ENCODE measurements around the gene TTBK1. TPM values are rescaled to one million over a fixed set of nuclear protein-coding genes. Genes with fewer than 3 reads are reported as not detected.

The TTBK1 gene
- total RNA-seq = not detected in 2 replicates

- no peak for DNase-seq (ENCODE audit: low read depth in 2 of 2)
Measured at GRCh38 chr6:43242908-43243663, at the start of gene TTBK1. Gene TTBK1, plus strand, starts transcription at chr6:43243481. Its CDS starts 3,180 bp downstream, at chr6:43246661.

GRCh38 chr6:43193929-43194328, 49.4 kb upstream of the TTBK1 start:
- no peak for DNase-seq (ENCODE audit: low read depth in 2 of 2)

DNA sequence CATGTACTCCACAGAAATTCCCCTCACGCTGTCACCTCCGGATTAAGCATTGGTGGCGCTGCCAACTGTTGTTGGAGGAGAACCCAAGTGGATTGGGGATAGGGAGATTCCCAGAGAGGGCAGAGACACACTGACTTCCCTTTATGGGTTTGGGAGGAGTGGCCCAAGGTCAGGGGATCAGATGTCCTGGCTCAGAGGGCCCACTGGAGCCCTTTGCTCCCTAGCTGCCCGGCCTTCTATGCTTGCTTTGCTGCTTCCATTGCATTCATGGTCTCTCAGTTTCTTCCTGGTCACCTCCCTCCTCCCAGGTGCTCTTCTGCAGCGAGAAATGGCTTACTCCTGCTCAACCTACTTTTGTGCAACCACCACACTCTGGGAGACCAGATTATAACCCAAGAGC, 46.9 kb upstream of the TTBK1 start:
- DNase-seq (ENCODE audit: low read depth in 2 of 2) = no peak

DNA sequence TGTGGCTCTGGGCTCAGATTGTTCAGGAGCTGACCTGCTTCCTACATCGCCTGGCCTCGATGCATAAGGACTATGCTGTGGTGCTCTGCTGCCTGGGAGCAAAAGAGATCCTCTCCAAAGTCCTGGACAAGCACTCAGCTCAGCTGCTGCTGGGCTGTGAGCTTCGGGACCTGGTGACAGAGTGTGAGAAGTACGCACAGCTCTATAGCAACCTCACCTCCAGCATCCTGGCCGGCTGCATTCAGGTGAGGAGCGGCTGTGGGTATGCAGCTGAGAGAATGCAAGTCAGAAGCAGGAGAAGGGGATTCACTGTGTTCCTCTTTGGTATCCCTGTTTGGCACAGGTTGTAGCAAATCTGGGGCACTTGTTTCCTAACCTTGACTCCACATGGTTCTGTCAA, 43.4 kb upstream of the TTBK1 start:
- DNase-seq (ENCODE audit: low read depth in 2 of 2) = no peak

DNA sequence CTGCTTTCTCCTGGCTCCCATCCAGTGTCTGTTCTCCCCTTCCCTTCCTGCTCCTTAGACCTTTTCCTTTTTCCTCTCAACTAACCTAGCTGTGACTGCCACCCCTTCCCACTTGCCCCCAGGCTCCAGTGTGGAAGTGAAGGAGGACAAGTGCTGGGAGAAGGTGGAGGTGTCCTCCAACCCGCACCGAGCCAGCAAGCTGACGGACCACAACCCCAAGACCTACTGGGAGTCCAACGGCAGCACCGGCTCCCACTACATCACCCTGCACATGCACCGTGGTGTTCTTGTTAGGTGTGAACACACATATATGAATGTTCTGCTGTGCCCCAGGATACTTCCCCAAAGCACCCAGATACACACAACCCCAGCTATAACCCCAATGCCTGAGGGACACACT, 42.7 kb upstream of the TTBK1 start:
- no peak for DNase-seq (ENCODE audit: low read depth in 2 of 2)

DNA sequence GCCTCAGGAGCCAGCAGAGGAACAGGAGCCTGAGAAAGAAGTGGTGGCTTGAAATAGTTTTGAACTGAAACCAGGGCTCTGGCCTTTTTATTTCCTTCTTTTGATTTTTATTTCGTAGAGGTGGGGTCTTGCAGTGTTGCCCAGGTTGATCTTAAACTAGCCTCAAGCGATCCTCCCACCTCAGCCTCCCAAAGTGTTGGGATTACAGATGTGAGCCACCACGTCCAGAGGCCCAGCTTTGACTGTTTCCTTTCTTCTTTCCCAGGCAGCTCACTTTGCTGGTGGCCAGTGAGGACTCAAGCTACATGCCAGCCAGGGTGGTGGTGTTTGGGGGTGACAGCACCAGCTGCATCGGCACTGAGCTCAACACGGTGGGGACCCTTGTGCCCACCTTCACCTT, 40.8 kb upstream of the TTBK1 start:
- DNase-seq (ENCODE audit: low read depth in 2 of 2) = no peak

DNA sequence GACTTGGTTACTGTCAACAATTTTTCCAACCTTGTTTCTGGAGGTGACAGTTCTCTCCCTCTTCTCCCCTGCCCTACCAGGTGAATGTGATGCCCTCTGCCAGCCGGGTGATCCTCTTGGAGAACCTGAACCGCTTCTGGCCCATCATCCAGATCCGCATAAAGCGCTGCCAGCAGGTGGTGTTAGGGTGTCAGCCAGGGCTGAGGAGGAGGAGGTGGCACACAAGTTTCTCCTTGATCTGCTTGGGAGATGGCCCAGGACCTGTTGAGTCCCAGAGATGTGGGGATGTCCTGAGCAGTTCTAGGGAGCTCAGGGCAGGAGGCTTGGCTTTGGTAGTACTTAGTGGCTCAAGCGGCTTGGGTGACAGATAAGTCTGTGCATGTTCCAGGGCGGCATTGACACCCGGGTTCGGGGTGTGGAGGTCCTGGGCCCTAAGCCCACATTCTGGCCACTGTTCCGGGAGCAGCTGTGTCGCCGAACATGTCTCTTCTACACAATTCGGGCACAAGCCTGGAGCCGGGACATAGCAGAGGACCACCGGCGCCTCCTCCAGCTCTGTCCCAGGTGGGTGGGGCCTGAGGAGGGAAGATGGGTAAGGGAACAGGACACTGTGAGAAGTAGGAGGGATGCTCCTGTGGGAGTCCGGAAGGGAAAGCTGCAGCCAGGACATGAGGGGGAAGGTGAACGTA, 40.1 kb upstream of the TTBK1 start:
- DNase-seq (ENCODE audit: low read depth in 2 of 2) = no peak

DNA sequence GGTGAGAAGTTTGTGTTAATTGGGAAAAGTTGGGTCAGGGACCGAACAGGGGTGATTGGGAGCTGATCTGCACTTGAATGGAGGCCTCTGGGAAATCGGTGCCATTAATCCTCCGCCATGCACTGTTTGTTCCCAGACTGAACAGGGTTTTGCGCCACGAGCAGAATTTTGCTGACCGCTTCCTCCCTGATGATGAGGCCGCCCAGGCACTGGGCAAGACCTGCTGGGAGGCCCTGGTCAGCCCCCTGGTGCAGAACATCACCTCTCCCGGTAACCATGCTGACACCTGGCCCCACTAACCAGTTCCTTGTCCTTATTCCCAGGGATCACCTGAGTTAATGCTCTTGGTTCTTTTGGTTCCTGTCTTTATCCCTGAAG, 39.6 kb upstream of the TTBK1 start:
- no peak for DNase-seq (ENCODE audit: low read depth in 2 of 2)

DNA sequence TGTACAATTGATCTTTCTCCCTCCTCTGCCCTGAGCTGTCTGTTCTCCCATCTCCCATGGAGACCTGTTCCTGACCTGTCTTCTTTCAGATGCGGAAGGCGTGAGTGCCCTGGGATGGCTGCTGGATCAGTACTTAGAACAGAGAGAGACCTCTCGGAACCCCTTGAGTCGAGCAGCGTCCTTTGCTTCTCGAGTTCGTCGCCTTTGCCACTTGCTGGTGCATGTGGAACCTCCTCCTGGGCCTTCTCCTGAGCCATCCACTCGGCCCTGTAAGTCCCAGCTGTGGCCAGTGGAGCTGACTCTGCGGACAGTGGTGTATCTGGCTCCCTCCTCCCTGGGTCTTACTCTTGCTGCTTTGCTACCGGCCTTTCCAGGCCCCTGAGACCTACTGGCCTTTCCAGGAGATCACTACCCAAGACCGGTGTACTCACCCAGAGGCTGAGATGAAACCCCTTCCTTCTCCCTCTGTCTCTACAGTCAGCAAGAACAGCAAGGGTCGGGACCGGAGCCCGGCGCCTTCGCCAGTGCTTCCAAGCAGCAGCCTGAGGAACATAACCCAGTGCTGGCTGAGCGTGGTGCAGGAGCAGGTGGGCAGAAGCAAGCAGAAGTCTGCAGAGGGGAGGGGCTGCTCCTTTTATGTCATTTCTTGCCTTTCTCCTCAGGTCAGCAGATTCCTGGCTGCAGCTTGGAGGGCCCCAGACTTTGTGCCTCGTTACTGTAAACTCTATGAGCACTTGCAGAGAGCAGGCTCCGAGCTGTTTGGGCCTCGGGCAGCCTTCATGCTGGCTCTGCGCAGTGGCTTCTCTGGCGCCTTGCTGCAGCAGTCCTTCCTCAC, 38.8 kb upstream of the TTBK1 start:
- no peak for DNase-seq (ENCODE audit: low read depth in 2 of 2)

DNA sequence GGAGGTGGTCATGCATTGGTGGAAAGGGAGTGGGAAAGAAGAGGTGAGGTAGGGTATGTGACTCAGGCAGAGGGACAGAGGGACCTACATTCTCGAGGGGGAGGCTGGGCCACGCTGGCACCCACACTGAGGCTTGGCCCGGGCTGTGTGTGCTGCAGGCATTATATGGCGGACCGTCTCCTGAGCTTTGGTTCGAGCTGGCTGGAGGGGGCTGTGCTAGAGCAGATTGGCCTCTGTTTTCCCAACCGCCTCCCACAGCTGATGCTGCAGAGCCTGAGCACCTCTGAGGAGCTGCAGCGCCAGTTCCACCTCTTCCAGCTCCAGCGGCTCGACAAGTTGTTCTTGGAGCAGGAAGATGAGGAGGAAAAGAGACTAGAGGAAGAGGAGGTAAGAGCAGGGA, 37.4 kb upstream of the TTBK1 start:
- no peak for DNase-seq (ENCODE audit: low read depth in 2 of 2)

- DNase-seq (ENCODE audit: low read depth in 2 of 2) = no peak
Measured at GRCh38 chr6:43207286-43207685, 36.0 kb upstream of the TTBK1 start.

DNA sequence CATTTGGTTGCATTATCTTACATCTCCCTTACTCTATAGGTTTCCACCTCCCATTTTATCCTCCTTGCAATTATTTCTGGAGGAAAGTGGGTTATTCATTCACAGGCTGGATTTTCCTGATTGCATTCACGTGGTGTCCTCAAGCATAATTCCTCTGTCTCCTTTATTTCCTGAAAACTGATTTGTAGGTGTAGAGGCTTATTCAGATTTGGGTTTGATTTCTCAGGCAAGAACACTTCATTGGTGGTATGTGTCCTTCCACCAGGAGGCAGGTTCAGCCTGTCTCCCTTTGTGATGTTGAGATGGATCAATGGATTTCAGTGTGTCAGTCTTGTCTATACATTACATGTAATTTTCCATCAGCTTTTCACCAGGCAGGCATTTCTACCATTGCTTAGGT, 31.3 kb upstream of the TTBK1 start:
- peak in 1 of 2 donors; percentile 35 for DNase-seq (ENCODE audit: low read depth in 2 of 2)

DNA sequence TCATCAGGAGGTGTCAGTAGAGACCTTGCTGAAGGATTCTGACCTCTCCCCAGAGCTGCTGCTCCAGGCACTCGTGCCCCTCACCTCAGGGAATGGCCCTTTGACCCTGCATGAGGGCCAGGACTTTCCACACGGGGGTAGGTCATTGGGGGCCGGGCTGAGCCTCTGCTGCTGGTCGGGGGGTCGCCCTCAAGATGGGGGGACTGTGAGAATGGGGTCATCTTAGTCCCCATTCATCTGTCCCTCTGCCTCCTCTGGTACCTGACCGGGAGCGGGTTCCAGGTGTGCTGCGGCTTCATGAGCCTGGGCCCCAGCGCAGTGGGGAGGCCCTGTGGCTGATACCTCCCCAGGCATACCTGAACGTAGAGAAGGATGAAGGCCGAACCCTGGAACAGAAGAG, 29.9 kb upstream of the TTBK1 start:
- DNase-seq (ENCODE audit: low read depth in 2 of 2) = no peak

DNA sequence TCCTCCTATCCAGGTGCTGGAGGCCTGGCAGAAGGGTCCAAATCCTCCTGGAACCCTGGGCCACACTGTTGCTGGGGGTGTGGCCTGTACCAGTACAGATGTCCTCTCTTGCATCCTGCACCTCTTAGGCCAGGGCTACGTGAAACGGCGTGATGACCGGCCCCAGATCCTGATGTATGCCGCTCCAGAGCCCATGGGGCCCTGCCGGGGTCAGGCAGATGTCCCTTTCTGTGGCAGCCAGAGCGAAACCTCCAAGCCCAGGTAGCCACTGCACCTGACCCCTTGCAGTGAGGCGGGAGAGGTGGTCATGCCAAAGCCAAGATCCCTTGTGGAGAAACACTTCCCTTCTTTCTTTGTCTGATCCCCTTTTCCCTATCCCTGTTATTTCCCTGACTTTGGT, 28.2 kb upstream of the TTBK1 start:
- no peak for DNase-seq (ENCODE audit: low read depth in 2 of 2)

DNA sequence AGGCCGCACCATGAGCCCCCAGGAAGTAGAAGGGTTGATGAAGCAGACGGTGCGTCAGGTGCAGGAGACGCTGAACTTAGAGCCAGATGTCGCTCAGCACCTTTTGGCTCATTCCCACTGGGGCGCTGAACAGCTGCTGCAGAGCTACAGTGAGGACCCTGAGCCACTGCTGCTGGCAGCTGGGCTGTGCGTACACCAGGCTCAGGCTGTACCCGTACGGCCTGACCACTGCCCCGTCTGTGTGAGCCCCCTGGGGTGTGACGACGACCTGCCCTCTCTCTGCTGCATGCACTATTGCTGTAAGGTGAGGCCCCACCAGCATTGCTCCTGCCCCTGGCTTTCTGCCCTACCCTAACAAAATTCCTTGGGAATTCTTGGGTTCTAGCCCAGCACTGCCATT, 27.1 kb upstream of the TTBK1 start:
- no peak for DNase-seq (ENCODE audit: low read depth in 2 of 2)

- DNase-seq (ENCODE audit: low read depth in 2 of 2) = no peak
Measured at GRCh38 chr6:43217351-43217750, 25.9 kb upstream of the TTBK1 start.

DNA sequence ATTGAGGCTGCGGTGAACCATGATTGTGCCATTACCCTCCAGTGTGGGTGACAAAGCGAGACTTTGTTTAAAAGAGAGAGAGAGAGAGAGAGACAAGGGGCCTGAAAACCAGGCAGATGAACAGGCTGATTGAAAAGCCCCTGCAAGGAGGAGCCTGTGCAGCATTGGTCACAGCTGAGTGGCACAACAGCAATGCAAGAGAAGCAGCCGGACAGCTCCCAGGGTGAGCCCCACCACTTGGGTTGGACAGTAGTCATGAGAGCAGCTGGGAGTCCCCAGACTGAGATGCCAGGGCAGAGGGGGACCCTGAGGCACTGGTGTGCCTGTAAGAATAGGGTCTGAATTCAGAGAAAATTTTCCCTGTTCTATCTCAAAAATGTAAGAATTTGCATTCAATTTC, 24.2 kb upstream of the TTBK1 start:
- no peak for DNase-seq (ENCODE audit: low read depth in 2 of 2)

DNA sequence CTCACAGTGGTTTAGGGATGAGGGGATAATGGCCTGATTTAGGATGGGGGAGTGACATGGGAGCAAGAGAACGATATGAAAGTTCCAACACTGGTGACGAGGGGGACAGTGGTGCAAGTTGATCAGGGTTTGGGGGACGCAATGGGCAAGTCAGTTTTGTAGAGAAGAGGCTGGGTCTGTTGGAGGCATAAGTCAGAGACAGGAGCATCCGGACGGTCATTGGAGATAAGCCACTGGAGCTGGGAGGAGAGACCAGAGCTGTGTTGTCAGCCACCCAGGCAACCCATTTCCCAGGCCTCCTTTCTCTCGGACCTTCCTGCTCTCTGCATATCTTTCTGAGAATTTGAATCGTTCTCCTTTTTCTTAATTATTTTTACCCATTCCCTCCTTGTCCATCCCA, 23.5 kb upstream of the TTBK1 start:
- DNase-seq (ENCODE audit: low read depth in 2 of 2) = no peak

GRCh38 chr6:43220439-43220951, 22.8 kb upstream of the TTBK1 start:
- DNase-seq (ENCODE audit: low read depth in 2 of 2) = no peak

GRCh38 chr6:43221046-43221972, 22.0 kb upstream of the TTBK1 start:
- DNase-seq (ENCODE audit: low read depth in 2 of 2) = no peak

DNA sequence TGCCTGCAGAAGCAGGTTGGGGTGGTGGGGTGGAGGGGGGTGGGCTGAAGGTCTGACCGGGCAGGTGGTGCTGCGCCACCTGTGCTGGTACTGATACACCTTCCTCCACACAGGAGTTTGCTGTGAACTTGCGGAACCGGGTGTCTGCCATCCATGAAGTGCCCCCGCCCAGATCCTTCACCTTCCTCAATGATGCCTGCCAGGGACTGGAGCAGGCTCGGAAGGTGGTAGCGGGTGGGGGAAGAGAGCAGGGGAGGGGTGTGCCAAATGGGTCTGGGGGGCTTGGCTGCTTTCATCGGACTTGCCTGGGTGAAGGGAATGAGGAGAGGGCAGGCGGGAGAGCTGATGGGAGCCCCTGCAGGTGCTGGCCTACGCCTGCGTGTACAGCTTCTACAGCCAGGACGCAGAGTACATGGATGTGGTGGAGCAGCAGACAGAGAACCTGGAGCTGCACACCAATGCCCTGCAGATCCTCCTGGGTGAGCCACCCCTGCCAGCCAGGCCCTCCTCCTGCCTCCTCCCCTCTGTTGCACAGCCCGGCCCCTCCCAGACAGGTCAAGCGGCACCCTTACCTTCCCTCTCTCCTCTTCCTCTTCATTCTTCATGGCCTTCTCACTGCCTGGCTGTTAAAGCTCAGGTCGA, 20.7 kb upstream of the TTBK1 start:
- no peak for DNase-seq (ENCODE audit: low read depth in 2 of 2)

Measured in dermis microvascular lymphatic vessel endothelial cell (primary cell).